GM06990 (cell line): ENCODE measurements around the gene ZBTB7A.
A peak's percentile ranks its signal among the peaks of the same experiment; 100 is the strongest.

Source experiments
- DNase-seq: peaks from one replicate; pipeline ENCODE4 v3.0.0-alpha.2; 2011; ENCODE audit not compliant: insufficient read length; ENCODE audit errors: extremely low read depth
- H3K27me3 ChIP-seq: replicated peaks from 2 replicates; pipeline ENCODE4 v1.6.0; 2011; ENCODE audit warnings: low read length; ENCODE audit not compliant: control insufficient read depth, insufficient read depth
- H3K36me3 ChIP-seq: 2 replicates; pipeline ENCODE4 v1.5.1; 2011; ENCODE audit warnings: low read length; ENCODE audit not compliant: control insufficient read depth, insufficient read depth
- H3K4me3 ChIP-seq: replicated peaks from 2 replicates; pipeline ENCODE4 v1.5.1; 2011; ENCODE audit warnings: low read depth, mild to moderate bottlenecking, control low read depth, low read length
- TF ChIP-seq, protein P1 (sequence below): IDR thresholded peaks from 2 replicates; pipeline ENCODE4 v1.5.1; 2011; ENCODE audit warnings: low read length, control low read depth, mild to moderate bottlenecking, inconsistent platforms; ENCODE audit not compliant: insufficient read depth, poor library complexity, severe bottlenecking

The ZBTB7A gene

DNA sequence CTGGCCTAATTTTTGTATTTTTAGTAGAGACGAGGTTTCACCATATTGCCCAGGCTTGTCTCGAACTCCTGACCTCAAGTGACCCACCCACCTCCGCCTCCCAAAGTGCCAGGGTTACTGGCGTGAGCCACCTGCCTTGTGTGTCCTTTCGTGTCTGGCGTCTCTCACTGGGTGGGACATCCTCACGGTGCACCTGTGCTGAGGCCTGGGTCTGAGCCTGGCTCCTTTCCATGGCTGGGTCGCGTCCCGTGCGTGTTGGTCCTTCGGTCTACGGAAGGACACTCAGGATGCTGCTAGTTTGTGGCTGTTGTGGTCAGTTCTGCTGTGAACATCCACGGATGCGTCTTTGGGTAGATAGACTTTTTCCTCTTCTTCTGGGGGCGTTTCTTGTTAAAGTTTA is 39.6 kb downstream of the ZBTB7A start:
- TF ChIP-seq, protein P1, sequence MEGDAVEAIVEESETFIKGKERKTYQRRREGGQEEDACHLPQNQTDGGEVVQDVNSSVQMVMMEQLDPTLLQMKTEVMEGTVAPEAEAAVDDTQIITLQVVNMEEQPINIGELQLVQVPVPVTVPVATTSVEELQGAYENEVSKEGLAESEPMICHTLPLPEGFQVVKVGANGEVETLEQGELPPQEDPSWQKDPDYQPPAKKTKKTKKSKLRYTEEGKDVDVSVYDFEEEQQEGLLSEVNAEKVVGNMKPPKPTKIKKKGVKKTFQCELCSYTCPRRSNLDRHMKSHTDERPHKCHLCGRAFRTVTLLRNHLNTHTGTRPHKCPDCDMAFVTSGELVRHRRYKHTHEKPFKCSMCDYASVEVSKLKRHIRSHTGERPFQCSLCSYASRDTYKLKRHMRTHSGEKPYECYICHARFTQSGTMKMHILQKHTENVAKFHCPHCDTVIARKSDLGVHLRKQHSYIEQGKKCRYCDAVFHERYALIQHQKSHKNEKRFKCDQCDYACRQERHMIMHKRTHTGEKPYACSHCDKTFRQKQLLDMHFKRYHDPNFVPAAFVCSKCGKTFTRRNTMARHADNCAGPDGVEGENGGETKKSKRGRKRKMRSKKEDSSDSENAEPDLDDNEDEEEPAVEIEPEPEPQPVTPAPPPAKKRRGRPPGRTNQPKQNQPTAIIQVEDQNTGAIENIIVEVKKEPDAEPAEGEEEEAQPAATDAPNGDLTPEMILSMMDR, result no peak
- Histone ChIP-seq H3K36me3 (peaks cover 21% of the 10 kb centered on the region), H3K27me3 (no peaks in the 10 kb centered on the region), H3K4me3 (no peak overlapping the region)
- DNase-seq, result peak; percentile 11

DNA sequence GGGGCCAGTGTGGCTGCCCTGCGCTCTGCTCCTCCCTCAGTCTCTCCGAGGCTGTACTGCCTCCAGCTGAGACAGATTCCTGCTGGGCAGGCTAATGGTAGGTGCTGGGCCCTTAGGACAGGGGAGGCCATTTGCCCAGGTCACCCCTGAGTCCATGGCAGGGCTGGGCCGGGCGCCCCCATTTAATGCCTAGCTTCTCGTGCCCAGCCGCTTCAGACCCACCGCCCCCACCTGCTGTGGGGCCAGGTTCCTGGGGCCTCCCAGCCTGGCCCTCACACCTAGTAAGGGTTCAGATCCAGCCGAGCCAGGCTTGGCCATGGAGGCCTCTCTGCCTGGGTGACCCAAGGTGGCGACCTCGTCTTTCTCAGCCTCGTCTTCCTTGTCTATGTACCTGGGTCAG is 41.4 kb downstream of the ZBTB7A start:
- Histone ChIP-seq H3K36me3 (peaks cover 16% of the 10 kb centered on the region), H3K27me3 (no peaks in the 10 kb centered on the region), H3K4me3 (no peak overlapping the region)
- TF ChIP-seq, protein P1, result no peak
- peak; percentile 4 for DNase-seq

DNA sequence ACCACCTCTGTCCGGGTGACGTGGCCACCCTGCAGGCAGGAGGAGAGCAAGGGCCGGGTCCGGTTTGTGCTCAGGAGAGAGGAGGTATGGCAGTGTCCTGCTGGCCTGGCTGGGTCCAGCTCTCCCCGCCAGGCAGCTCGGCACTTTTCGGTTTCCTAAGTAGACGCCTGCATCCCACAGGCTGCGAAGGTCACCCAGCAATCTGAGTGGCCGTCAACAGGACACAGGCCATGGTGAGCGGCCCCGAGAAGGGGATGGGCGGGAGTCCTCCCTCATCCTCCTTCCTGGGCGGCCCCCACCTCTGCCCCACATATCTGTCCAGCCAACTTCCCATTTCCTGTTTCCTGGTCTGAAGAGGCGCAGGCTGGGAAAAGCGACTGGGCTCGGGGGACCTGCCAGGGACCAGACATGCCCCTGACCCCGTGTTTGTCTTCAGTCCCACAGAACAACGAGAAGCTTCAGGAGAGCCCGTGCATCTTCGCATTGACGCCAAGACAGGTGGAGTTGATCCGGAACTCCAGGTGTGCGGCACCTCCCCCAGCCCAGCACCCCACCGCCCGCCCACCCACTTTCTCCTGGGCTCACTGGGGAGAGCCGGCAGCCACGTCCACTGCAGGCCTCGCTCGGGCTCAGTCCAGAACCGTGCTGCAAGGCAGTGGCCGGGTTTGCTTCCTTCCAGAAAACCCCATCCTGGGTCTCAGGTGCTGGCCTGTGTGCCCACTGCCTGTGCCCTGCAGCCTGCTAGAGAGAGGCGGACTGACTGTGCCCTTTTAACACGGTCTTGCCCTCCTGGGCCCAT is 42.9 kb downstream of the ZBTB7A start:
- no peak for DNase-seq
- TF ChIP-seq, protein P1, result no peak
- H3K4me3 ChIP-seq, result no peak overlapping the region
- H3K36me3 ChIP-seq, result peaks cover 15% of the 10 kb centered on the region
- H3K27me3 ChIP-seq, result no peaks in the 10 kb centered on the region

DNA sequence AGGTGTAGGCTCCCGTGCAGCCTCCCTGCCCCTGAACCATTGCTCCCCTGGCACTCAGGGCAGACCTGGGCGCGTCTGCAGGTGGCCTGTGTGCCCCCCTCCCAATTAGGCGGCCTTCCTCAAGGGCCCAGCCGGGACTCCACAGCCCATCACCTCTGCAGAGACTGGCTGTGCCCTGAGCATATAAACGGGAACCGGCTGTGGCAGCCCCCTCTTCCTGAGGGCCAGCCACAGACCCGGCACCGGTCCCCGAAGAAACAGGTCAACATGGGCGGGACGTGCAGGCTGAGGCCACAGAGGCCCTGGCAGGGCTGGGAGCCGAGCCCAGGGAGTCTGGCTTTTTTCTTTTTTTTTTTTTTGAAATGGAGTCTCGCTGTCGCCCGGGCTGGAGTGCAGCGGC is 47.1 kb downstream of the ZBTB7A start:
- no peak for DNase-seq
- Histone ChIP-seq H3K4me3 (no peak overlapping the region), H3K36me3 (peaks cover 17% of the 10 kb centered on the region), H3K27me3 (no peaks in the 10 kb centered on the region)
- TF ChIP-seq, protein P1, result no peak

DNA sequence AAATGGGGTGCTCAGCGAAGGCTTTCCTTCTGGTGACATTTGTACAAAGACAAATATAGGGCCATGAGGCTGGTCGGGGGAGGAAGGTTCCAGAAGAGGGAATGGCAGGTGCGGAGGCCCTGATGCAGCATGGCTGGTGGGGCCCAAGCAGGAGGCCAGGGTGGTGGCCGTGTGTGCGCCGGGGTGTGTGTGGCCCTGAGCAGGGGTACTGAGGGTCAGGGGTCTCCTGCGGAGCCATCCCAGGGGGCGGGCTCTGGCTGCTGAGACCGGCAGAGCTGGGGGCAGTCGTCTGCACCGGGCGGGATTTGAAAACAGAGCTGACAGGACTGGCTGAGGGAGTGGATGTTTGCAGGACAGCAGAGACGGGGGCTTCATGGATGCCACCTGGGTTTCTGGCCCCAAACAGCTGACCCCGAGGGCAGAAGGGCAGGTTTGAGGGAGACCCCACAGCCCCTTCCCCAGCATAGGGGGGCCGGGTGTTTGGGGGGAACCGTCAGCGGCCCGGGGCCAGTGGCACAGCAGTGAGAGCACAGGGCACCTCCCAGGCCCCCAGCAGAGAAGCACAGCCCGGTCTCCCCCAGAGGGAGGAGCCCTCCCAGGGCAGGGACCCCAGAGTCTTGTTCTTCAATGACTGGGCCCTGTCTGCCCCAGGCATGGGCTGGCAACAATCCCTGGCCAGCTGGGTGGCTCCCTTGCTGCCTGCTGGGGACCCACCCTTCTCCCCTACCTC is 47.8 kb downstream of the ZBTB7A start:
- no peak for DNase-seq
- no peak overlapping the region for H3K4me3 ChIP-seq
- TF ChIP-seq, protein P1, result no peak
- no peaks in the 10 kb centered on the region for H3K27me3 ChIP-seq
- peaks cover 17% of the 10 kb centered on the region for H3K36me3 ChIP-seq
